Measurements from ENCODE around the gene POLG. TPM values are rescaled to one million over a fixed set of nuclear protein-coding genes. Genes with fewer than 3 reads are reported as not detected.

POLG gene
- polyA plus RNA-seq, 3 donors, result 19.6 to 44.8 (median 31.3) TPM

GRCh38 chr15:89360294-89360971 lies 25.8 kb upstream of the POLG start:
- H3K27ac ChIP-seq (ENCODE audit: low read depth, low read length), result no peak overlapping the region
- 5 to 8% (median 8%) methylated on average over 29 to 31 of the region's 31 CpGs for WGBS, 3 donors

- WGBS, 3 donors, result 7 to 9% (median 7%) methylated on average over 30 to 32 of the region's 32 CpGs
- no peak overlapping the region for H3K27ac ChIP-seq (ENCODE audit: low read depth, low read length)
These were observed 25.1 kb upstream of the POLG start for GRCh38 chr15:89359471-89360293.

GRCh38 chr15:89358755-89359439 lies 24.3 kb upstream of the POLG start:
- no peak overlapping the region for H3K27ac ChIP-seq (ENCODE audit: low read depth, low read length)
- WGBS, 3 donors, result 3% methylated on average over 52 to 68 of the region's 68 CpGs

GRCh38 chr15:89358435-89358754 lies 23.8 kb upstream of the POLG start:
- 4 to 7% (median 6%) methylated on average over 16 of the region's 16 CpGs for WGBS, 3 donors
- no peak overlapping the region for H3K27ac ChIP-seq (ENCODE audit: low read depth, low read length)

GRCh38 chr15:89356634-89357298 lies 22.1 kb upstream of the POLG start:
- H3K27ac ChIP-seq (ENCODE audit: low read depth, low read length), result no peak overlapping the region
- WGBS, 3 donors, result 20 to 34% (median 29%) methylated on average over 13 of the region's 13 CpGs

- WGBS, 3 donors, result 60 to 80% (median 66%) methylated on average over 2 of the region's 2 CpGs
- H3K27ac ChIP-seq (ENCODE audit: low read depth, low read length), result no peak overlapping the region
These were observed 19.4 kb upstream of the POLG start for GRCh38 chr15:89353991-89354390.

GRCh38 chr15:89352476-89352875 lies 17.9 kb upstream of the POLG start:
- WGBS, 3 donors, result 59 to 81% (median 65%) methylated on average over 4 of the region's 4 CpGs
- H3K27ac ChIP-seq (ENCODE audit: low read depth, low read length), result no peak overlapping the region

DNA sequence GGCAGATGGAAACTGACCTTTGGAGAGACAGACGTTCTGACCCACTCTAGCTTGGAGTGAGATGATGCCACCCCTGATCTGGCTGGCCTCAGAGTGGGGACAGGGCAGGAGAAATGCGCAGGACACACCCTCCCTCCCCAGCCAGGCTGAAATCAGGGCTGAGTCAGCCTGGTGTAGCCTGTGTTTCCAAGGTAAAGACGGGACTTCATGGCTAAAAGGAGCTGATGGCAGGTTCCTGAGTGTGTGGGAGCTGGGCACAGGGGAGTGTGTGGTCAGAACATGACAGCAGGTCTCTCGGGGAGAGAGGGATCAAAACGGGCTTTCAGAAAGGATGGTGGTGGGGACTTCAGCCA lies 14.6 kb upstream of the POLG start:
- H3K27ac ChIP-seq (ENCODE audit: low read depth, low read length), result no peak overlapping the region
- WGBS, 3 donors, result 71 to 81% (median 74%) methylated on average over 5 of the region's 5 CpGs

DNA sequence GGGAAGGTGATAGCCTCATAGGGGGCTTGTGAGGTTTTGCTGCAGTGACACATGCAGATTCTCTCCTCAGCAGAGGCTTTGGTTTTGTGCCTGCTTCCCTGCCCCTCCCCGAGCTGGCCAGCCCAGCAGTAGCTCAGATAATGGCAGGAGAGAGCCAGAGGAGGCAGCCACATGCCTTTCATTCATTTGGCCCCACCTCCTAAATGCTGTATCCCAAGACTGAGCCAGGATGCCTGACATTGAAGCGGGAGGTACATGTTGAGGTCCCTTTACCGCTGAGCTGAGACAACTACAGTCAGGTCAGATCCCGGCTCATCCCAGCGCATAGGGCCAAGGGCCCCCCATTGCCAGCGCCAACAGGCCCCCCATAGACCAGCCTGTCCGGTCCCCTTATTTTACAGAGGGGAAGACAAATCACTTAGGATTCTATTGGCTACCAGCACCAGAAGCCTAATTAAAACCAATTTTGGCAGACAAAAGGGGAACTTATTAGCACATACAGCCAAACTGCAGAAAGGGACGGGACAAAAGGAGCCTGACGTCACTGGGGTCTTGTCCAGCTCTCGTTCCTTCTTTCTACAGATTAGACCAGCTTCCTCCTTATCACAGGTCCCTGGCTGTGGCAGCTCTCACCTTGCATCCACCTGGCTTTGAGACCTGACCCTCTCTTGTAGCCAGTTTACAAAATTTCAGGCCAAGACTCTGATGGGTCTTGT lies 12.1 kb upstream of the POLG start:
- H3K27ac ChIP-seq (ENCODE audit: low read depth, low read length), result no peak overlapping the region
- WGBS, 3 donors, result 37 to 55% (median 43%) methylated on average over 10 of the region's 10 CpGs

DNA sequence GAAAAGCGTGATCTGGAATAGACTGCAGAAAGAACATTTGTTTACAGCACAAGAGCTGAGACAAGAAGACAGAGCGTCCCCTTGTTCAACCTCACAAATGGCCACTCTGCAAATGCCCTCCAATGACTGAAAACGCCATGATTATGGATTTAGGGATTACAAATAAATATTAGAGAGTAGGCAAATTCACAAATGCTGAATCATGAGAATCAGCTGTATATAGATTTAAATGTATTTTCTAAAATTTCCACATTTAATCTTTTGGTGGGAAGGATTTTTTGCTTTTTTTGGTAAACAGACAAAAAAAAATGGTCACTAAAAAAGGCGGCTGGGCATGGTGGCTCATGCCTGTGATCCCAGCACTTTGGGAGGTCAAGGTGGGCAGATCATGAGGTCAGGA lies 10.6 kb upstream of the POLG start:
- H3K27ac ChIP-seq (ENCODE audit: low read depth, low read length), result no peak overlapping the region
- 81 to 85% (median 85%) methylated on average over 4 of the region's 4 CpGs for WGBS, 3 donors

GRCh38 chr15:89342840-89343239 lies 8.2 kb upstream of the POLG start:
- 86 to 93% (median 92%) methylated on average over 3 of the region's 3 CpGs for WGBS, 3 donors
- no peak overlapping the region for H3K27ac ChIP-seq (ENCODE audit: low read depth, low read length)

DNA sequence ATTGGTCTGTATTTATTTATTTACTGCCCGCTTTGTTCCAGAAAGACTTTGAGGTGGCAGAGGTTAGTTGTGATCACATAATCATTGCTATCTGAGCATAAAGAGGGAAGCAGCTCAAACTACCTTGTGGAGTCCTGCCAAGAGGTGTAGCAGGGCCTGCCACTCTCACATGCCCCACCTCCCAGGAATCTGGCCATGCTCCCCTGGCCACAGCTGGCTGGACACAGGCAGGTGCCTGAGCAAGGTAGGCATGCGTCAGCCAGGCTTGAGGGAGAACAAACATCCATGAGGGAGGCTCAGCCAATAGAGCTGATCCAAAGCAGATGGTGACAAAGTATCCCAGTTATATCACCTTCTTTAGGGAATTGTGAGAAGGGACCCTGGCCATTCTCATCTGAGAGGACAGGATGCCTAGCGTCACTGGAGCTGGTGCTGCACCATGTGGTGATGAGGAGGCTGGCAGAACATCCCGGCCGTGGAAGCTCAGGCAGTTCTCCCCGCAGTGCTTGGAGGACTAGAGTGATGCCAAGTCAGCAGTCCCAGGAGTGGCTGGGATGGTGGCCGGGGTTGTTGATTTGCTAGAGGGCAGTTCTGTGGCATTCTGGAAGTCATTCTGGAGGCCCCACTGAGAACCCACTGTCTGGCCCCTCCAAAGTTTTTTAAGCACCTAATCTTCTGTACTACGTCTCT lies 6.8 kb upstream of the POLG start:
- 71 to 82% (median 75%) methylated on average over 8 of the region's 8 CpGs for WGBS, 3 donors
- H3K27ac ChIP-seq (ENCODE audit: low read depth, low read length), result no peak overlapping the region

- 57 to 72% (median 68%) methylated on average over 7 of the region's 7 CpGs for WGBS, 3 donors
- no peak overlapping the region for H3K27ac ChIP-seq (ENCODE audit: low read depth, low read length)
These were observed 5.9 kb upstream of the POLG start for GRCh38 chr15:89340573-89340972.

DNA sequence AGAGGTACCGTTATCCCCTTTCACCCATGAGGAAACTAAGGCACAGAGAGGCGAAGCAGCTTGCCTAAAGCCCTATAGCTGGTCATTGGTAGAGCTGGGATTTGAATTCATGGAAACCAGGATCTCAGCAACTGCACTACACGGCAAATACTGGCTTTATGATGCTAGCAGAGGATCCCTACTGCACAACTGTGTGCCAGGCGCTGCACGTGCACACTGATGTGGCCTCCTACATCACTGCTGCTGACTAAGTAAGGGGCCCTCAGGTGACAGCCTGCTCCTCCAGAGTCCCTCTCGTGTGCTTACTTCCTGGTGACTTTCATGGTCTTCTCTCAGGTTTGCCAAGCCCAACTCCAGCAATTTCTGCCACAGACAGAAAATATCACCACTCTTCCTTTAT lies 3.4 kb upstream of the POLG start:
- WGBS, 3 donors, result 83 to 85% (median 84%) methylated on average over 6 of the region's 6 CpGs
- no peak overlapping the region for H3K27ac ChIP-seq (ENCODE audit: low read depth, low read length)

GRCh38 chr15:89335298-89336041 lies 846 bp upstream of the POLG start:
- no peak overlapping the region for H3K27ac ChIP-seq (ENCODE audit: low read depth, low read length)
- 5 to 8% (median 7%) methylated on average over 40 of the region's 40 CpGs for WGBS, 3 donors

GRCh38 chr15:89333959-89334509 lies 590 bp downstream of the POLG start:
- H3K27ac ChIP-seq (ENCODE audit: low read depth, low read length), result peak overlapping the region; percentile 12
- 1 to 2% (median 2%) methylated on average over 43 of the region's 43 CpGs for WGBS, 3 donors
